ENCODE results near the gene RUNDC3A.
"Not testable (repeated sequence)": the region's sequence is repeated elsewhere in the genome, so short reads cannot be mapped to it uniquely, and the experiment has no call there.

The RUNDC3A gene

GRCh38 chr17:44318077-44318892, 9.9 kb downstream of the RUNDC3A start:
- no peak for DNase-seq (ENCODE audit: low read depth)

GRCh38 chr17:44320066-44320465, 11.7 kb downstream of the RUNDC3A start:
- no peak for DNase-seq (ENCODE audit: low read depth)

- no peak for DNase-seq (ENCODE audit: low read depth)
Observed at GRCh38 chr17:44321246-44322120, 13.1 kb downstream of the RUNDC3A start.

DNA sequence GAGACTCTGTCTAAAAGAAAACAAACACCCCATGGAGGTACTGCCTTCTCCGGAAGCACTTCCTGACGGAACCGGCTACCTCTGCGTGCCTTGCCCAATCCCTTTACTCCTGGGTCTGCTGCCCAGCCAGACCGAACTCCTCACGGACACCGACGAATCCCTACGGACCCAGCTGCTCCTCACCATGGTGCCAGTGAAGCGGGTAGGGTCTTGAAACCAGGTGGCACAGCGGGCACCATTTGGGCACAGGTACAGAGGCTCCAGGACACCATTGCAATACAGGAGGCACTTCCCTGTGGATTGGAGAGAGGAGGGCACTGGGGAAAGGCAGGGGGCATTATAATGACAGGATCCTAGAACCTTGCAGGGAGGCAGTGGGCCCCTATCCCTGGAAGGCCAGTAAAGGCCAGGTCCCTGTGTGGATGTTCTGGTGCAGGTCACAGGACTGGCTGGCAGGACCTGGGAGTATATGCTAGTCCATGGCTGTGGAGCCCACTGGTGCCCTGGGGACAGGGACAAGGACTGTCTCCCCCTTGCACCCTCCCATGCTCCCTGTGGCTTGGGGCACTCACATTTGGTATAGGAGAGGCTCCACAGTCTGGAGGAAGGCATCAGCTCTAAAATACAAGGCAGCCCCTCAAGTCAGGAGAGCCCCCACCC, 14.0 kb downstream of the RUNDC3A start:
- DNase-seq (ENCODE audit: low read depth): no peak

GRCh38 chr17:44323359-44324091, 15.1 kb downstream of the RUNDC3A start:
- DNase-seq (ENCODE audit: low read depth): no peak

DNA sequence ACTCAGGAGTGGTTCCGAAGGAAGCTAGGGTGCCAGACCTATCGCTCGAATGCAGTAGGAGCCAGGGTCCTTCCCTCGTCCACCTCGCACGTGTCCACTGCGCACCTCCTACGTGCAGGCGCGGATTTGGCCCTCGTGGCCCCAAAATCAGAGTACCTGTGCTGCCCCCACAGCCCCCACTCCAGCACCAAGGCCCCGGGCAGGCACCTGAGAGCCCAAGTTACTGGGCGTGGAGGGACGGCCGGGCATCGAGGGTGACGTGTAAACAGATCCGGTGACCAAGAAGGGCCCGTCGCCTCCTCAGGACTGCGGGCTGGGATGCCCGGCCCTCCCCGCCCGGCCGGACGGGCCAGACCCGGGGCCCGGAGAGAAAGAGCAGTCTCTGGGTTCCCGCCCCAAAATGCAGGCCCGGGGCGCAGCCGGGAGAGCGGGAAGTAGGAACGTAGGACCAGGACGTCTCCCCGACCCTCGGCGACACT, 15.7 kb downstream of the RUNDC3A start:
- DNase-seq (ENCODE audit: low read depth): no peak

GRCh38 chr17:44324571-44325275, 16.3 kb downstream of the RUNDC3A start, which contains the start of gene SLC25A39:
Gene SLC25A39 (minus strand): TSS chr17:44324823. CDS start chr17:44323562, 1,261 bp downstream.
- DNase-seq (ENCODE audit: low read depth): peak; percentile 90

DNA sequence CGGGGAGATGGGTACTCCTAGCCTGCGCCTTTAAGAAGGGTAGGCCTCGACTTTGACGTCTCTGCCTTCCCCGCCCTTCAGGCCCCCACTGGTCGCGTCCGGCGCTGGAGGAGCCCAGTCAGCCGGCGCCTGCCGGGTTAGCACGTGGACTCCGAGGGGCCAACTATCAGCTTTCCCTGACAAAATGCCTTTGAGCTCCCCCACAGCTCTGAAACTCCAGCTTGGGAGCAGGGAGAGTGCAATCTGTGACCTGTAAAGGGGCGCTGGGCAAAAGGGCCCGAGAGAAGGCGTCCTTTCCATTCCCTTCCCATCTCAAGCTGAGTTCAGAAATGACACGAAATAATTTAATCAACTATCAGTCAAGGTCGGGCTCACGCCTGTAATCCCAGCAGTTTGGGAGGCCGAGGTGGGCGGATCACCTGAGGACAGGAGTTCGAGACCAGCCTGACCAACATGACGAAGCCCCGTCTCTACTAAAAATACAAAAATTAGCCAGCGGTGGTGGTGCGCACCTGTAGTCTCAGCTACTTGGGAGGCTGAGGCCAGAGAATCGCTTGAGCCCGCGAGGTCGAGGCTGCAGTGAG, 18.6 kb downstream of the RUNDC3A start:
- peak; percentile 98 for DNase-seq (ENCODE audit: low read depth)

- no peak for DNase-seq (ENCODE audit: low read depth)
Observed at GRCh38 chr17:44327715-44328449, 19.5 kb downstream of the RUNDC3A start.

DNA sequence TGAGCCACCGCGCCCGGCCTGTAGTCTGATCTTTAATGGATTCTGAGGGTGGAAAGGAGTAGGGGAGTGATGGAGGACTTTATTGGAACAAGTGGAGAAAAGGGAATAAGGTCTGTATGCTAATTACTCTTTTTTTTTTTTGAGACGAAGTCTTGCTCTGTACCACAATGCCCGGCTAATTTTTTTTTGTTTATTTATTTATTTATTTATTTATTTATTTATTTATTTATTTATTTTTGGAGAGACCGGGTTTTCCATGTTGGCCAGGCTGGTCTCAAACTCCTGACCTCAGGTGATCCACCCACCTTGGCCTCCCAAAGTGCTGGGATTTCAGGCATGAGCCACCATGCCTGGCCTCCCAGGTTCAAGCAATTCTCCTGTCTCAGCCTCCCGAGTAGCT, 21.1 kb downstream of the RUNDC3A start:
- not testable (repeated sequence) for DNase-seq (ENCODE audit: low read depth)

DNA sequence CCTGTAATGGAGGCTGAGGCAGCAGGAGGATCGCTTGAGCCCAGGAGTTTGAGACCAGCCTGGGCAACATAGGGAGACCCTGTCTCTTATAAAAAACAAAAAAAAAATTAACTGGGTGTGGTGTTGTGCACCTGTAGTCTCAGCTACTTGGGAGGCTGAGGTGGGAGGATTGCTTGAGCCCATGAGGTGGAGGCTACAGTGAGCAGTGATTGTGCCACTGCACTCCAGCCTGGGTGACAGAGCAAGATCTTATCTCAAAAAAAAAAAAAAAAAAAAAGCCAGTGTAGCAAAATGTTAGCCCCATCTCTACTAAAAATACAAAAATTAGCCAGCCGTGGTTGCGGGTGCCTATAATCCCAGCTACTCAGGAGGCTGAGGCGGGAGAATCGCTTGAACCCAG, 21.9 kb downstream of the RUNDC3A start:
- DNase-seq (ENCODE audit: low read depth): not testable (repeated sequence)

- peak; percentile 56 for DNase-seq (ENCODE audit: low read depth)
Observed at GRCh38 chr17:44331249-44331760, 22.9 kb downstream of the RUNDC3A start.

DNA sequence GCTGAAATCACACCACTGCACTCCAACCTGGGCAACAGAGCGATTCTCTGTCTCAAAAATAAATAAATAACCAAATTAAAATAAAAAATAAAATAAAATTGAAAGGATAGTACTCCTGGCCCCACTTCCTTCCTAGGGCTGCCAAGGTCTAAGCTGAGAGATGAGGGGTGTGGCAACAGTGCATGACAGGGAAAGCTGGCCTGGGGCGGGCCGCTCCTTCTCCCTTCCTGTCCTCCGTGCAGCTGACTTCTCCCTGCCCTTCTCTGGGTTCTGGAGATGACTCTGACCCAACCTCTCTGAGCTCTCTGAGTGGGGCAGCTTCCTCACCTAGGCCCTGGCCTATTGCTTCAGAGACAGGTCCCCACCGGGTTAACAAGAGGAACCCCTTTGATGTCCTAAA, 25.0 kb downstream of the RUNDC3A start:
- no peak for DNase-seq (ENCODE audit: low read depth)

DNA sequence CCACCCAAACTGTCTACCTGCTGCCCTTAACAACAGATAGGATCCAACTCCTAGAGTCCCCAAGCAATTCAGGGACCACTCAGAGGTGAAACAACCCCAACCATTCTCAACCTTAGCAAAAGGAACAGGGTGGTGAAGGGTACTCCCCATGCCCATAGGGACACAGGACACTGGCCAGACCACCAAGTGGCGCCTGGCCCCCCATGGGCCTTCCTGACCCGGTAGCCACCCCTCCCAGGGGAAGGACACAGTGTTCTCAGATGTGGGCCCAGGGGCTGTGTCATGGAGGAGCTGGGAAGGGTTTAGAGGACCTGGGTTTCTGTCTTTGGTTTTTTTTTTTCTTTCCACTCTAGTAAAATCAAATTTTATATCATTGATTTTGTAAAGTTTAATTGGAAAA, 25.9 kb downstream of the RUNDC3A start:
- DNase-seq (ENCODE audit: low read depth): no peak

- DNase-seq (ENCODE audit: low read depth): no peak
Observed at GRCh38 chr17:44334727-44335126, 26.3 kb downstream of the RUNDC3A start.

GRCh38 chr17:44335564-44335963, 27.2 kb downstream of the RUNDC3A start:
- DNase-seq (ENCODE audit: low read depth): no peak

GRCh38 chr17:44335968-44336367, 27.6 kb downstream of the RUNDC3A start:
- DNase-seq (ENCODE audit: low read depth): no peak

DNA sequence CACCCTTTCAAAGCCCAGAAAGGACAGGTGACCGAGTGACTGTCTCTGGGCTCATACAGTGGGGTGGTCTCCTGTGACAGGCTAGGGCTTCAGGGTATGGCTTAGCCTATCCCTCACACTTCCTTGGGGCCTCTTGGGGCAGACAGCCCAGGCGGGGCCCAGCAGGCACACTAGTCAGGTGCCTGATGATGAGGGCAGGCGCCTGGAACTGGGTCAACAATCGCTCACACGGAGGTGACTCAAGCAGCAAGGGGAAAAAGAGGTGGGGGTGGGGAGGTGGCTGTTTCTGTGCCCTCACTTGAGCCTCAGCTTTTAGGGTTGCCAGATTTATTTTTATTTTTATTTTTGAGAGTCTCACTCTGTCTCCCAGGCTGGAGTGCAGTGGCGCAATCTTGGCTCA, 30.3 kb downstream of the RUNDC3A start:
- peak; percentile 55 for DNase-seq (ENCODE audit: low read depth)

- not testable (repeated sequence) for DNase-seq (ENCODE audit: low read depth)
Observed at GRCh38 chr17:44340553-44340952, 32.2 kb downstream of the RUNDC3A start.
